ENCODE results near the gene SND1. TPM values are rescaled to one million over a fixed set of nuclear protein-coding genes. Genes with fewer than 3 reads are reported as not detected.
A peak's percentile ranks its signal among the peaks of the same experiment; 100 is the strongest.

The SND1 gene
- total RNA-seq, 1 donor = 80.2 TPM

DNA sequence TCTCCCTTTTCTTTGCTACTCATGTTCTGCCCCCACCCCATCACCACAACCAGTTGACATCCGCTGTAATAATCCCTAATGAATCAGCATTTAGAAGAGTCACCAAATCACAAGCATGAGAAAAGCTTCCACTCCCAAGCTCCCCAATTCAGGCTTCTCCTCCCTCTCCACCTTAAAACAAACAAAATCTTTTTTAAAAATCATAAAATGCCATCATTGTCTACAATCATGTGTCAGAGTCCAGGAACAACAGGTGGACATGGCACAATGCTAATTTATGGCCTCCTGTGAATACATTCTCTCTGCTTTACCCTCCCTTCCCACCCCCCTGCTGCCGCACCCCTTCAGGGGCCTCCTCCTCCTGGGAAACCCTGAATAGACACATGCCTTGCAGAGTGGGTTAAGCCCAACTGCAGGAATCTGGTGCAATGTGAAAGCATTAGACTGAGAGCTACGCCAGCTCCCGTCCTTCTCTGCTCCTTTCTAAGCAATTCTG is 375.5 kb downstream of the SND1 start:
- Histone ChIP-seq H3K4me1 (ENCODE audit: insufficient read depth, low read length) (peaks cover 68% of the 10 kb centered on the region), H3K27me3 (ENCODE audit: insufficient read depth, low read length) (no peaks in the 10 kb centered on the region), H3K4me3 (ENCODE audit: low read length) (no peak overlapping the region), H3K9me3 (ENCODE audit: low read depth, low read length) (no peaks in the 10 kb centered on the region)

DNA sequence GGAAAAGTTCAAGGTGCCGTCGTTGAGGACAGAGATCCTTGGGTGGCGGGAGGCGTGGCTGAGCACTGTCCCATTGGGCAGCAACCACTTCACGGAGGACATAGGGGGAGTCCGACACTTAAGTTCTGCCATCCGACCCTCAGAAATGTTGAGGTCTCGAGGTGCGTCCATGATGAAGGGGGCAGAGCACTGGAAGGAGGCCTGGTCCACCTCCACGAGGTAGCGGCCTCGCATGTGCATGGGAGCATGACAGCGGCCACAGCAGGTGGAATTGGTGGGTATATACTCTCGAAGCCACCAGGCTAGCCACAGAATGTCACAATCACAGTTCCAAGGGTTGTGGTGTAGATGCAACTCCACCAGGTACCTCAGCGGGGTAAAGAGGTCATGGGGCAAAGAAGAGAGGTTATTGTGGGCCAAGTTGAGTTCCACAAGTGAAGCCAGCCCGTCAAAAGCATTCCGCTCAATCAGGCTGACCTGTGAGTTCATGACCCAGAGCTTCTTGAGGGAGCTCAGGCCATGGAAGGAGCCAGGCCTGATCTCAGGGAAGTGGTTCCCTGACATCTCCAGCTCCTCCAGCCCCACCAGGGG is 377.5 kb downstream of the SND1 start:
- Histone ChIP-seq H3K27me3 (ENCODE audit: insufficient read depth, low read length) (peaks cover 6% of the 10 kb centered on the region), H3K4me3 (ENCODE audit: low read length) (no peak overlapping the region), H3K4me1 (ENCODE audit: insufficient read depth, low read length) (peaks cover 61% of the 10 kb centered on the region), H3K9me3 (ENCODE audit: low read depth, low read length) (no peaks in the 10 kb centered on the region)

DNA sequence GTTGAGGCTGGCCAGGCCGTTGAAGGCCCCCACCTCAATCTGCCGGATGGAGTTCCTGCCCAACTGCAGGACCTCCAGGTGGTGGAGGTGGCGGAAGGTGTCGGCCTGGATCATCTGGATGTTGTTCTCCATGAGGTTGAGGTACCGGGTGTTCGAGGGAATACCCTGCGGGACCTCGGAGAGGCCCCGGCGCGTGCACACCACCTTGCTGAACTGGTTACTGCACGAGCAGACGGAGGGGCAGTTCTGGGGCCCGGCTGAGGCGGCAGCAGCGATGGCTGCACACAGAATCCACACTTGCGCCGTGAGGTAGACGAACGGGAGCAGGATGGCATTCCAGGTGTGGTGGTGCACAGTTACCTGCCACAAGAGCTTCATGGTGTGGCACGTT is 378.3 kb downstream of the SND1 start:
- Histone ChIP-seq H3K9me3 (ENCODE audit: low read depth, low read length) (no peaks in the 10 kb centered on the region), H3K27me3 (ENCODE audit: insufficient read depth, low read length) (peaks cover 6% of the 10 kb centered on the region), H3K4me1 (ENCODE audit: insufficient read depth, low read length) (peaks cover 54% of the 10 kb centered on the region), H3K4me3 (ENCODE audit: low read length) (peak overlapping the region; percentile 30)

DNA sequence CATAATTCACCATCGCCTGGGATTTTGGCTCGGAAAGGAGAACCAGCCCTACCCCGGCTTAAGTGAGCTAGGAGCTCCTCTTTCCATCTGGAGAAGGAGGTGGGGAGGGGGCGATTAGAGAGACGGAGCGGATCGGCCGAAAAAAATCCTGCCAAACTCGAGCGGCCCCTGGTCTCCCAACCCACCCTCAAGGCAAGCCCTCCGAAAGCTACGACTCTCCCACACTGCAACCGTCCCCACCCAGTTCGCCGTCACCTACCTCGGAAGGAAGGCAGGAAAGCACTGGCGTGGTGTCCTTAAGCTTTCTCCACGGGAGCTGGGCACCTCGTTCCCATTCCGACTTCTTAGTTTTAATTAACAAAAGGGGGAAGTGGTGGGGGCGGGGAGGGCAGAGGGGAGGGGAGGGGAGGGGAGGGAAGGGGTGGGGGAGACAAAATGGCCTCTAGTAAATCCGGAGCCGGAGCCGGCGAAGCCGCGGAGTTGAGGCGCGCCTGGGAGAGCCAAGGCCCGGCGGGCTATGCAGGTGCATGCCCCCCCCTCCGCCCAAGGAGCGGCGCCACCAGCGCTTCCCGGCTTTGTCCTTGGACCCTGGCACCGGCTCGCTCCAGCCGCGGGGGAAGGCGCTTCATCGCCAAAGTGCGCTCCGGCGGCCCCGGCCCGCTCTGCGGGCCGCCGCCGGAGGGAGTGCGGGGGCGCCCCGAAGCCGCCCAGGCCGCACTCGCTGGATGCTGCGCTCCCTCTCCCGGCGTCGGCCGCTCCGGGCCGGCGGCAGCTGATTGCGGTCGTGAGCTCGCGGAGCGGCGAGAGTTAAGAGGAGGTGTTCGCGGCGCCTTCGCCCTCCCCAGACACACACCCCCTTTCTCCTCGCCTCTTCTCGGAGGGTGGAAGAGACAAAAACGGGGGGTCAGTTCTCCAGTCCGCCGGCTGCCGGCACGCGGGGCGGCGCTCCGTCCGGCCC is 378.9 kb downstream of the SND1 start, which contains the start of gene LRRC4:
LRRC4 (minus strand) TSS at position 784 of the 958 bp plus-strand sequence. CDS start 797 bp downstream, outside the sequence.
- peaks cover 6% of the 10 kb centered on the region for H3K27me3 ChIP-seq (ENCODE audit: insufficient read depth, low read length)
- no peaks in the 10 kb centered on the region for H3K9me3 ChIP-seq (ENCODE audit: low read depth, low read length)
- H3K4me1 ChIP-seq (ENCODE audit: insufficient read depth, low read length) = peaks cover 47% of the 10 kb centered on the region
- peak within 1 kb of the TSS; percentile 49 for H3K4me3 ChIP-seq (ENCODE audit: low read length)

DNA sequence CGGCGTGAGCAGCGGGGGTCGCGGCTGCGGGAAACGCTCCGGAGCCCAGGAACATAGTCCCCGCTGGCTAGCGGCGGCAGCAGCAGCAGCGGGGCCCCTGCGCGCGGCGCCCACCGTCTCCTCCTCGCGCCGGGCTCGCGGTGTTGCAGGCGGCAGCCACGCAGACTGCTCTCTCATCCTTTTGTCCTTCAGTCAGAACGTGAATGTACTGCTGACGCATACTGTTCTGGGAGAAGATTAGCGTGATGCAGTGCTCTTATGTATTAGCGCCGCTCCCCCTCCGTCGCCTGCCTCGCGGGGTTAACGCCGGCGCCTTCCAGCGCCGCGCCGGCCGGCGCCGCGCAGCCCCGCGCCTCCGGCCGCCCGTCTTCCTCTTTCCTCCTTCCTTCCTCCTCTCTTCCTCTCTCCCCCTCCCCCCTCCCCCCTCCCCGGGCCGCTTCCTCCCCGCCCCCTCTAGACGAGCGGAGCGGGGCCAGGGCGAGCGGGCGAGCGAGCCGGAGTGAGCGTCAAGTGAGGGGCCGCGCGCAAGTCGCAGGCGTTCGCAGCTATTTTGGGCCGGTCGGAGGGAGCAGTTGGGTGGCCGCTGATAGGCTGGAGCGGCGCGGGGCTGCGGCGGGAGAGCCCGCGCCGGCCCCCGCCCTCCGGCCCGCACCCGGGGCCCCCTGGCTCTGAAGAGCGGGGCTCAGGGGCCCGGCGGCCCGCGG is 380.1 kb downstream of the SND1 start:
- Histone ChIP-seq H3K4me1 (ENCODE audit: insufficient read depth, low read length) (peaks cover 38% of the 10 kb centered on the region), H3K9me3 (ENCODE audit: low read depth, low read length) (no peaks in the 10 kb centered on the region), H3K27me3 (ENCODE audit: insufficient read depth, low read length) (peaks cover 6% of the 10 kb centered on the region), H3K4me3 (ENCODE audit: low read length) (peak overlapping the region; percentile 41)

DNA sequence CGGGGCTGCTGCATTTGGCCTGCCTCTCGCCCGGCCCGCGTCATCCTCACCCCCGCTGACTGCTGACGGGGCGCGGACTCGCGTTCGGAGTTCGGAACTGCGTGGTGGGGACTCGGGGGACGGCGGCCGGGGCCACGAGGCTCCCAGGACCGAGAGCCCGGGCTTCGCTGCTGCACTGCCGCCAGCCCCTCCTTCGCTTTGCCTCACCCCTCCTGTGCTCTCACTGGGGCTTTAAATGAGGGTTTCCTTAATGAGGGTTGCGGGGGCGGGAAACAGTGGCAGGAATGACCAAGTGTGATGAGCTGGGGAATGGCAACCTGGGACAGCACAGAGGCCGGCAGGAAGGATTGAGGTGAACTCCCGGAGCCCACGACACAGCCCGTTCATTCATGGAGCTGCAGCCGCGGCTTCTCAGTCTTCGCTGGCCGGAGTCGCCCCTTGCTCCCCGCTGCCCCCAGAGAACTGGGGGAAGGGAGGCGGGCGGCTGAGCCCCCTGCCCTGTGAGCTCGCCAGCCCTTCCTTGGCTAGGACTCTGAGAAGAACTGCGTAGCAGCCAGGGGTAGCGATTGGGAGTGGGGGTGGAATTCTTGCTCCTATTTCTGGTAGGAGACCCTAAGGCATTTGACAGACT is 380.7 kb downstream of the SND1 start:
- peaks cover 32% of the 10 kb centered on the region for H3K4me1 ChIP-seq (ENCODE audit: insufficient read depth, low read length)
- peak overlapping the region; percentile 28 for H3K4me3 ChIP-seq (ENCODE audit: low read length)
- peaks cover 6% of the 10 kb centered on the region for H3K27me3 ChIP-seq (ENCODE audit: insufficient read depth, low read length)
- H3K9me3 ChIP-seq (ENCODE audit: low read depth, low read length) = no peaks in the 10 kb centered on the region

DNA sequence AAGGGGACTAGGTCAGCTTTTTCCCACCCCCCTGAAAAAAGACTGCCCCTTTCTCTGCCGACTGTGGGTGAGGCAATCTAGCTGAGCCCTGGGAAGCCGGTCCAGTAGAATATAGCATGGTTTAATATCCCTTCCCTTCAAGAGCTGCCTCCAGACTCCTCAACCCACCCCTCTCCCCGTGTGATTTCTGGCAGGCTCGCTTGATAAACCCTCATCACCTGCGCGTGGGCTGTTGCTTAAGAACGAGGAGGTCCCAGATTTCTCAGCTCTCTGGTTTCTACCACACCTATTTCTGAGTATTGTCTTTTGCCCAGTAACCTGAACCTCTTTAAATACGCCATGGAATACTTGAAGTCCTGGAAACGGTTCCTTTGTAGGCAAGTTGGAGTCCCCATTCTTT is 381.3 kb downstream of the SND1 start:
- no peaks in the 10 kb centered on the region for H3K9me3 ChIP-seq (ENCODE audit: low read depth, low read length)
- H3K4me1 ChIP-seq (ENCODE audit: insufficient read depth, low read length) = peaks cover 29% of the 10 kb centered on the region
- H3K4me3 ChIP-seq (ENCODE audit: low read length) = no peak overlapping the region
- H3K27me3 ChIP-seq (ENCODE audit: insufficient read depth, low read length) = peaks cover 6% of the 10 kb centered on the region

DNA sequence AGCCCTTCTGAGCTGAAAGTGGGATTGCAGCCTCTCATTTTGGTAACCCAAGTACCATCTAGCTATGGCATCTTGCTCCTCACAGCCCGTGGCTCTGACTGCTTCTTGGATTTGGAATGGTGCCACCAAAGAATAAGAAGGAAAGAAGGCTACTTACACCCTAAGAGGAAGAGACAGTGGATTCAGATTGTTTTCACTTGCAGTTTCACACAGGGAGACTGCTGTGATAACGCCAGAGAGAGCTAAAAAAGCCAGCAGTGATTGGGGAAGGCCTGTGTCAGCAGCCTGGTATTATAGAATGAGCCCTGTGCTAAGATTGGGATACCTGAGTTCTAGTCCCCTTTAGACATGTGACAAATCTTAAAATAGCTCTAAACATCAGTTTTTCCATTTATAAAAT is 382.8 kb downstream of the SND1 start:
- Histone ChIP-seq H3K9me3 (ENCODE audit: low read depth, low read length) (no peaks in the 10 kb centered on the region), H3K27me3 (ENCODE audit: insufficient read depth, low read length) (peaks cover 6% of the 10 kb centered on the region), H3K4me1 (ENCODE audit: insufficient read depth, low read length) (peaks cover 21% of the 10 kb centered on the region), H3K4me3 (ENCODE audit: low read length) (no peak overlapping the region)

DNA sequence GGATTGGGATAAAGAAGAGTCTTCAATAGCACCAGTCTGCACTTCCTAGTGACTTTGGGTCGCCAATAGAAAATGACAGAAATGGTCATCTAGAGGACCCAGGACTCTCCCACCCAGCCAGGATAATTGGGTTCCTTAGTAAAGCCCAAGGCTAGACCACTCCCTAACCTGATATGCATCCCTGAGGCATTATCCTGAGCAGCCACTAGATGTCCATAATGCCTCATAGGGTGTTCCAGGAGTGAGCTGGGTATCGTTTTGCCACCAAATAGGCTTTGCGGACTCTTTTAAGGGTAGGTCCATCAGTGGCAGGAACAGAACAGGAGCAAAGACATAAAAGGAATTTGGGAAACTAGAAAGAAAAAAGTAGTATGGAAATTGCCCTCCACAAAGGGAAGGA is 383.7 kb downstream of the SND1 start:
- H3K27me3 ChIP-seq (ENCODE audit: insufficient read depth, low read length) = peaks cover 6% of the 10 kb centered on the region
- H3K4me1 ChIP-seq (ENCODE audit: insufficient read depth, low read length) = peaks cover 12% of the 10 kb centered on the region
- H3K4me3 ChIP-seq (ENCODE audit: low read length) = no peak overlapping the region
- H3K9me3 ChIP-seq (ENCODE audit: low read depth, low read length) = no peaks in the 10 kb centered on the region

DNA sequence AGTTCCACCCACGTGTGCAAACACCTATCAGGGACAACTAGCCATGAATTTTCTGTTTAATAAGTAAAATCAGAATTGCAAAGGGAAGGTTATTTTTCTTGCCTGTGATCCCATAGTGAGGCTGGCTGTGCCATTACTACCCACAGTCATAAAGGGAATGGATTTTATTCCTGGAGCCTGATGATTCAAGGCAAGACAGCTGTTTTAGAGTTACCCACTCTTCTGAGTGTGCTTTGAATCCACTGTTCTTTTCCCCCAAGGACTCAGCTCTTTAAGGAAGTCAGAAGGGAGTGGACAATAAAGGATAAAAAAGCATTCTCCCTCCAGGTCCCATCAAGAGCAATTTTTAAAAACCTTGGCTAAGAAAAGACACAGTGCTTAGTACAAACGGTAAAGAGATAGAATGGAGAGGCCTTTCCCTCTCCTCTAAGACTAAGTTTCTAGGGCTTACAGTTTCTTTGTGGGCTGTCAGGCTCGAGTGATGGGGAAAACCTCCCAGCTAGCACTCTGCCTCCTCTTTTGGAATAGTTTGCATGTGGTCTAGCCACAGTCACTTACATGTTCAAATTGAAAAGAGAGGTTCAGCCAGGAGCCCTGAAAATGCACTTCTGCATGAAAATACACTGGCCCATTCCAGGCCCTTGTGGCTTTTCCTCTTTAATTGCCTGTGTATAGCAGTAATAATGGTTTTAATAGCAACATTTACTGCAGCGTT is 384.4 kb downstream of the SND1 start:
- peaks cover 6% of the 10 kb centered on the region for H3K27me3 ChIP-seq (ENCODE audit: insufficient read depth, low read length)
- peaks cover 15% of the 10 kb centered on the region for H3K4me1 ChIP-seq (ENCODE audit: insufficient read depth, low read length)
- no peaks in the 10 kb centered on the region for H3K9me3 ChIP-seq (ENCODE audit: low read depth, low read length)
- H3K4me3 ChIP-seq (ENCODE audit: low read length) = no peak overlapping the region

DNA sequence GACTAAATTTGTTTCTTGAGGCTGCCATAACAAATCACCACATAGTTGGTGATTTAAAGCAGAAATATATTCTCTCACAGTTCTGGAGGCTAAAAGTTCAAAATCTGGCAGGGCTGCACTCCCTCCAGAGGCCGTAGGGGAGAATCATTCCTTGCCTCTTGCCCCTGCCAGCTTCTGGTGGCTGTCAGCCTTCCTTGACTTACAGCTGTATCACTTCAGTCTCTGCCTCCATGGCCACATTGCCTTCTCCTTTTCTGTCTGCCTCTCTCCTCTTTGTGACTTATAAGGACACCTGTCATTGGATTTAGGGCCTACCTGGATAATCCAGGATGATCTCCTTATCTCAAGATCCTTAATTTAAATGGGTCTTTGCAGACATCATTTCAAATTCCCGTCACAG is 385.1 kb downstream of the SND1 start:
- H3K27me3 ChIP-seq (ENCODE audit: insufficient read depth, low read length) = peaks cover 6% of the 10 kb centered on the region
- peaks cover 15% of the 10 kb centered on the region for H3K4me1 ChIP-seq (ENCODE audit: insufficient read depth, low read length)
- H3K4me3 ChIP-seq (ENCODE audit: low read length) = no peak overlapping the region
- no peaks in the 10 kb centered on the region for H3K9me3 ChIP-seq (ENCODE audit: low read depth, low read length)

DNA sequence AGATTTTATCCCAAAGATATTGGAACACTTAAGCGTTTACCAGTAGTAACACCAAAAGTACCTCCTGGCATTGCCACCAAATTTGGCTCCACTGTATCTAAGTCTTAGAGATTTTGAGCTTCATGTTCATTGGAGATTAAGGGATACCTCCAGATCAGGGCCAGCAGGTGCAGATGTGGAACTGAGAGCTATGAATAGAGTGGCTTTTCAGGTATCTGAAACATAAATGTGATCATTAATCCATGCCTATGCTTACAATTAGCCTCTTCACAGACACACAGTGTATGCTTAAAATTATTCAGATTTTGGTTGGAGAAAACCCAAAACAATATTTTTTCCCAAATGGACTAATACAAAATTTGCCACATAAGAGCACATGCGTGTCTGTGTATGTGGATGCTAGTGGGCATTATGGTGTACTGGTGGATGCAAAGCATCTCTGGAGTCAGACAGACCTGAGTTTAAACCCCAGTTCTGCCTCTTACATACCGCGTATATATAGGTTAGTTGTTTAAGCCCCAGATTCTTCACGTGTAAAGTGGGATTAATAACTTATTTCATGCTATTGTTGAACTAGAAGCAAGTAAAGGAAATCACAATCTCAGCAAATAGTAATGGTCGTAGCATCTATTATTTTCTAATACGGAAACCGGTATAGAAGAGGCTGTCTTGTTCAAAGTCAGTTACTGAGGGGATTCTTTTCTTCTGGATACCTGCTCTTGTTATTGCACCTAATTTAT is 386.1 kb downstream of the SND1 start:
- no peak overlapping the region for H3K4me3 ChIP-seq (ENCODE audit: low read length)
- H3K27me3 ChIP-seq (ENCODE audit: insufficient read depth, low read length) = peaks cover 1% of the 10 kb centered on the region
- H3K9me3 ChIP-seq (ENCODE audit: low read depth, low read length) = no peaks in the 10 kb centered on the region
- peaks cover 9% of the 10 kb centered on the region for H3K4me1 ChIP-seq (ENCODE audit: insufficient read depth, low read length)

DNA sequence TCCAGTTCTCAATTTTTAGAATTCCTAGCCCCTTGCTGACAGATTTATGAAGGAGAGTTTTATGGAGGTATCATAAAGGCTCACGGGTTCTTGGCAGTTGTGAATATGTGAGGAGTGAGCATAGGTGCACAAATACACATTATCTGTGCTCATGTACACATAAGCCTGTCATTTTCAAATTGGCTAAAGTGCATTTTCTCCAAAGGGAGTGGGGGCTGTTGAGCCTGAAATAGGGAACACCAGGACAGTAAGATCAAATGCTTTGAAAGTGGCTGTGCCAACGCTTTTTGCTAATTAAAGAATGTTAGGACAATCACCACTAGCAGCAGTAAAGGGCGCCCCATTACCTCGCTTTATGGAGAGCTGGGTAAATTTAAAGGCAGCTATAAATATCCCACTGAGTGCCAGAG is 387.6 kb downstream of the SND1 start:
- H3K4me3 ChIP-seq (ENCODE audit: low read length) = no peak overlapping the region
- H3K27me3 ChIP-seq (ENCODE audit: insufficient read depth, low read length) = no peaks in the 10 kb centered on the region
- H3K4me1 ChIP-seq (ENCODE audit: insufficient read depth, low read length) = peaks cover 10% of the 10 kb centered on the region
- H3K9me3 ChIP-seq (ENCODE audit: low read depth, low read length) = no peaks in the 10 kb centered on the region
